Keratinocyte (primary cell): Measurements from ENCODE around the gene FFAR2. TPM values are rescaled to one million over a fixed set of nuclear protein-coding genes. Genes with fewer than 3 reads are reported as not detected.

Experiments used
- DNase-seq: peaks from one replicate; pipeline ENCODE4 v3.0.0-alpha.2; 2011; ENCODE audit warnings: low read depth, missing footprints, low spot score
- FAIRE-seq: peaks from 2 replicates; lab custom pipeline; 2011; peaks lifted over from hg19 to GRCh38; lab: Jason Lieb, UNC
- H2AFZ ChIP-seq: 2 replicates; pipeline ENCODE4 v1.6.0; 2012; ENCODE audit warnings: low read length, control low read depth, inconsistent platforms; ENCODE audit not compliant: control insufficient read depth
- H3K27ac ChIP-seq: 2 replicates; pipeline ENCODE4 v1.5.1; 2011; ENCODE audit warnings: low read length; ENCODE audit not compliant: control insufficient read depth, insufficient read depth
- H3K27me3 ChIP-seq: 3 replicates; pipeline ENCODE4 v1.6.0; 2011; ENCODE audit warnings: low read length; ENCODE audit not compliant: control insufficient read depth, insufficient read depth; ENCODE audit errors: extremely low read depth
- H3K36me3 ChIP-seq, 2 experiments: 2 replicates in 1 of 2; 3 replicates in 1 of 2; pipeline ENCODE4 v1.5.1; 2011; ENCODE audit warnings: low read length in 2 of 2, mild to moderate bottlenecking in 1 of 2; ENCODE audit not compliant: control insufficient read depth in 2 of 2, insufficient read depth in 2 of 2; ENCODE audit errors: extremely low read depth in 1 of 2
- H3K4me1 ChIP-seq: 3 replicates; pipeline ENCODE4 v1.5.1; 2011; ENCODE audit warnings: low read length; ENCODE audit not compliant: control insufficient read depth, insufficient read depth; ENCODE audit errors: extremely low read depth
- H3K4me2 ChIP-seq: 3 replicates; pipeline ENCODE4 v1.6.0; 2011; ENCODE audit warnings: low read depth, low read length; ENCODE audit not compliant: control insufficient read depth, insufficient read depth; ENCODE audit errors: extremely low read depth
- H3K4me3 ChIP-seq, 3 experiments: fragments of 200-600 bp in 1 of 3; sonication (generic) in 1 of 3; 2 replicates in 2 of 3; 3 replicates in 1 of 3; pipeline ENCODE4 v1.5.1; 2011 to 2016; ENCODE audit warnings: low read length in 3 of 3, mild to moderate bottlenecking in 3 of 3, control low read depth in 2 of 3, inconsistent platforms in 1 of 3, low read depth in 1 of 3, mixed read lengths in 1 of 3, mixed run types in 1 of 3, moderate library complexity in 1 of 3; ENCODE audit not compliant: control insufficient read depth in 2 of 3, insufficient read depth in 2 of 3; ENCODE audit errors: extremely low read depth in 1 of 3
- H3K79me2 ChIP-seq: 2 replicates; pipeline ENCODE4 v1.6.0; 2012; ENCODE audit warnings: low read length; ENCODE audit not compliant: control insufficient read depth, insufficient read depth
- H3K9ac ChIP-seq: 3 replicates; pipeline ENCODE4 v1.6.0; 2011; ENCODE audit warnings: low read length; ENCODE audit not compliant: control insufficient read depth, insufficient read depth; ENCODE audit errors: extremely low read depth
- H3K9me1 ChIP-seq: 3 replicates; pipeline ENCODE4 v1.6.0; 2011; ENCODE audit warnings: low read length; ENCODE audit not compliant: control insufficient read depth, insufficient read depth; ENCODE audit errors: extremely low read depth
- H3K9me3 ChIP-seq: 2 replicates; pipeline ENCODE4 v1.5.1; 2012; ENCODE audit warnings: low read depth, low read length; ENCODE audit not compliant: control insufficient read depth
- H4K20me1 ChIP-seq: 3 replicates; pipeline ENCODE4 v1.6.0; 2011; ENCODE audit warnings: low read length; ENCODE audit not compliant: control insufficient read depth, insufficient read depth; ENCODE audit errors: extremely low read depth
- EZH2 ChIP-seq: IDR thresholded peaks from one replicate; pipeline ENCODE4 v1.6.1; 2012; ENCODE audit warnings: inconsistent platforms, mild to moderate bottlenecking, low read length, moderate library complexity
- dilution Hi-C: fragments of 300-500 bp; cut with MboI; formaldehyde crosslinking; loops from one replicate; pipeline ENCODE4 v1.7.0; 2020; ENCODE audit warnings: low sequenced_read_pairs; ENCODE audit not compliant: extremely low pct_ligation_motif_present
- polyA plus RNA-seq, 5 experiments: library from polyadenylated mRNA; depleted of rRNA in 3 of 5; stranded (reverse) in 3 of 5; stranded (forward) in 1 of 5; unstranded in 1 of 5; fragments of >200 nt; gene quantifications; 1 replicate in 1 of 5; 2 replicates in 3 of 5; 3 replicates in 1 of 5; pipeline versions ENCODE4 v1.2.1 to v1.2.3, GENCODE V29; 2011 to 2012; ENCODE audit warnings: missing spikeins in 2 of 5, low read depth in 1 of 5, low replicate concordance in 1 of 5
- TF ChIP-seq, protein P1 (sequence below), 3 experiments: IDR thresholded peaks in 1 of 3; conservative IDR thresholded peaks in 1 of 3; optimal IDR thresholded peaks in 1 of 3; 2 replicates in 2 of 3; 3 replicates in 1 of 3; pipeline versions ENCODE3 to v1.5.1; 2011; ENCODE audit warnings: low read length in 3 of 3, mild to moderate bottlenecking in 3 of 3, moderate library complexity in 2 of 3, control low read depth in 1 of 3, inconsistent platforms in 1 of 3; ENCODE audit not compliant: insufficient read depth in 2 of 3; ENCODE audit errors: extremely low read depth in 1 of 3

The FFAR2 gene
- polyA plus RNA-seq, 1 donor (not counting 4 experiments of a cell fraction or from before 2014, with no cell fraction given) = not detected

DNA sequence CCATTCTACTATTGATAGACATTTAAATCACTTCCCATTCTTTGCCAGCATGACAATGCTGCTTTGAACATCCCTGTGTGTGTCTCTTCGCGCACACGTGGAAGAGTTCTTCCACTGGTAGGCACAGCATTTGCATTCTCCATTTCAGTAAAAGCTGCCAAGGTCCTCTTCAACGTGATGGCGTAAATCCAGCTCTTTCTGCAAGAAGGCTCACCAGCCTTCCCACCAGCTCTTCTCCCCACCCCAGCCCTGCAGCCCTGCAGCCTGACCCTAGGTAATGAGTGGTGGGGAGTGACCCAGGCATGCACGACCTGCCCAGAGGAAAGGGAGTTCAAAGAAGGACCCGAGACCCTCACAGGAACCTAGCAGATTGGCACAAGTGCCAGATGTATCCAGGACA lies 31.7 kb upstream of the FFAR2 start:
- H3K27me3 ChIP-seq = peaks cover 13% of the 10 kb centered on the region
- no peak overlapping the region for H3K4me2 ChIP-seq
- H3K27ac ChIP-seq = no peak overlapping the region
- H3K79me2 ChIP-seq = no peaks in the 10 kb centered on the region
- no peak for FAIRE-seq
- H2AFZ ChIP-seq = no peak overlapping the region
- dilution Hi-C loops = no loop called here
- H3K4me3 ChIP-seq = no peak overlapping the region
- H4K20me1 ChIP-seq = no peaks in the 10 kb centered on the region
- no peaks in the 10 kb centered on the region for H3K4me1 ChIP-seq
- H3K9me1 ChIP-seq = no peaks in the 10 kb centered on the region
- TF ChIP-seq, protein P1, sequence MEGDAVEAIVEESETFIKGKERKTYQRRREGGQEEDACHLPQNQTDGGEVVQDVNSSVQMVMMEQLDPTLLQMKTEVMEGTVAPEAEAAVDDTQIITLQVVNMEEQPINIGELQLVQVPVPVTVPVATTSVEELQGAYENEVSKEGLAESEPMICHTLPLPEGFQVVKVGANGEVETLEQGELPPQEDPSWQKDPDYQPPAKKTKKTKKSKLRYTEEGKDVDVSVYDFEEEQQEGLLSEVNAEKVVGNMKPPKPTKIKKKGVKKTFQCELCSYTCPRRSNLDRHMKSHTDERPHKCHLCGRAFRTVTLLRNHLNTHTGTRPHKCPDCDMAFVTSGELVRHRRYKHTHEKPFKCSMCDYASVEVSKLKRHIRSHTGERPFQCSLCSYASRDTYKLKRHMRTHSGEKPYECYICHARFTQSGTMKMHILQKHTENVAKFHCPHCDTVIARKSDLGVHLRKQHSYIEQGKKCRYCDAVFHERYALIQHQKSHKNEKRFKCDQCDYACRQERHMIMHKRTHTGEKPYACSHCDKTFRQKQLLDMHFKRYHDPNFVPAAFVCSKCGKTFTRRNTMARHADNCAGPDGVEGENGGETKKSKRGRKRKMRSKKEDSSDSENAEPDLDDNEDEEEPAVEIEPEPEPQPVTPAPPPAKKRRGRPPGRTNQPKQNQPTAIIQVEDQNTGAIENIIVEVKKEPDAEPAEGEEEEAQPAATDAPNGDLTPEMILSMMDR (optimal IDR thresholded peaks at IDR 0.05 in 1 of 3, IDR thresholded peaks at IDR 0.05 in 1 of 3, conservative IDR thresholded peaks at IDR 0.05 in 1 of 3; ENCODE audit: extremely low read depth in 1 of 3, insufficient read depth in 2 of 3, low read length in 3 of 3) = no peak
- no peak for TF ChIP-seq EZH2
- H3K36me3 ChIP-seq = no peaks in the 10 kb centered on the region
- H3K9ac ChIP-seq = no peak overlapping the region
- H3K9me3 ChIP-seq = no peaks in the 10 kb centered on the region
- no peak for DNase-seq

- no peaks in the 10 kb centered on the region for H3K9me1 ChIP-seq
- no peaks in the 10 kb centered on the region for H3K4me1 ChIP-seq
- H3K79me2 ChIP-seq = no peaks in the 10 kb centered on the region
- FAIRE-seq (no peak), DNase-seq (no peak)
- no peaks in the 10 kb centered on the region for H4K20me1 ChIP-seq
- TF ChIP-seq, protein P1 (optimal IDR thresholded peaks at IDR 0.05 in 1 of 3, IDR thresholded peaks at IDR 0.05 in 1 of 3, conservative IDR thresholded peaks at IDR 0.05 in 1 of 3; ENCODE audit: extremely low read depth in 1 of 3, insufficient read depth in 2 of 3, low read length in 3 of 3) = no peak
- TF ChIP-seq EZH2 = no peak
- no peak overlapping the region for H3K4me3 ChIP-seq
- H3K9me3 ChIP-seq = no peaks in the 10 kb centered on the region
- H3K27ac ChIP-seq = no peak overlapping the region
- dilution Hi-C loops = no loop called here
- H3K9ac ChIP-seq = no peak overlapping the region
- no peaks in the 10 kb centered on the region for H3K36me3 ChIP-seq
- peaks cover 13% of the 10 kb centered on the region for H3K27me3 ChIP-seq
- no peak overlapping the region for H2AFZ ChIP-seq
- no peak overlapping the region for H3K4me2 ChIP-seq
Observed at GRCh38 chr19:35417278-35417677, 30.8 kb upstream of the FFAR2 start.
